OCI-LY1 (cell line): ENCODE results near the gene STAT5B.
"Not testable (repeated sequence)": the region's sequence is repeated elsewhere in the genome, so short reads cannot be mapped to it uniquely, and the experiment has no call there.

Source experiments
- H2AFZ ChIP-seq: fragments of 200-600 bp; sonication (generic), shearing (Covaris generic); 2 replicates; pipeline ENCODE4 v1.6.0; 2014; ENCODE audit warnings: antibody characterized with exemption, mild to moderate bottlenecking, low read length
- H3F3A ChIP-seq: fragments of 200-600 bp; sonication (generic), shearing (Covaris generic); 2 replicates; pipeline ENCODE4 v1.6.0; 2014; ENCODE audit warnings: mild to moderate bottlenecking, antibody characterized with exemption, low read length, moderate library complexity; ENCODE audit not compliant: insufficient read depth
- H3K27ac ChIP-seq: fragments of 200-600 bp; sonication (generic); 2 replicates; pipeline ENCODE4 v1.5.1; 2014; ENCODE audit warnings: low read length, mixed run types, mild to moderate bottlenecking, low read depth; ENCODE audit not compliant: poor library complexity, severe bottlenecking
- H3K27me3 ChIP-seq: fragments of 200-600 bp; sonication (generic); 2 replicates; pipeline ENCODE4 v1.6.0; 2014; ENCODE audit warnings: antibody characterized with exemption, mild to moderate bottlenecking, low read length, moderate library complexity; ENCODE audit not compliant: insufficient read depth
- H3K36me3 ChIP-seq: fragments of 200-600 bp; sonication (generic); 2 replicates; pipeline ENCODE4 v1.6.1; 2014; ENCODE audit warnings: mild to moderate bottlenecking, antibody characterized with exemption, low read length, moderate library complexity, mixed read lengths; ENCODE audit not compliant: insufficient read depth
- H3K4me1 ChIP-seq: fragments of 200-600 bp; sonication (generic); 2 replicates; pipeline ENCODE4 v1.5.1; 2014; ENCODE audit warnings: mild to moderate bottlenecking, low read length, moderate library complexity; ENCODE audit not compliant: insufficient read depth, severe bottlenecking
- H3K4me2 ChIP-seq: fragments of 200-600 bp; sonication (generic), shearing (Covaris generic); 2 replicates; pipeline ENCODE4 v1.6.1; 2014; ENCODE audit warnings: low read length
- H3K4me3 ChIP-seq: fragments of 200-600 bp; sonication (generic); 2 replicates; pipeline ENCODE4 v1.5.1; 2014; ENCODE audit warnings: low read length, low read depth, mild to moderate bottlenecking, mixed read lengths; ENCODE audit not compliant: poor library complexity, severe bottlenecking
- H3K79me2 ChIP-seq: fragments of 200-600 bp; shearing (Covaris generic); 2 replicates; pipeline ENCODE4 v1.6.1; 2016; ENCODE audit warnings: mixed run types, low read length, mixed read lengths; ENCODE audit not compliant: insufficient read depth
- H3K9ac ChIP-seq: fragments of 200-600 bp; sonication (generic), shearing (Covaris generic); 2 replicates; pipeline ENCODE4 v1.6.1; 2014; ENCODE audit warnings: mild to moderate bottlenecking, low read length, mixed read lengths
- H3K9me2 ChIP-seq: fragments of 200-600 bp; sonication (generic), shearing (Covaris generic); 2 replicates; pipeline ENCODE4 v1.6.1; 2014; ENCODE audit warnings: low read depth, mild to moderate bottlenecking, low read length, mixed read lengths
- H3K9me3 ChIP-seq: fragments of 200-600 bp; shearing (Covaris generic); 2 replicates; pipeline ENCODE4 v1.6.1; 2014; ENCODE audit warnings: low read length, mixed read lengths
- H4K20me1 ChIP-seq: fragments of 200-600 bp; sonication (generic), shearing (Covaris generic); 2 replicates; pipeline ENCODE4 v1.6.0; 2016; ENCODE audit warnings: mild to moderate bottlenecking, low read length; ENCODE audit not compliant: insufficient read depth
- CTCF ChIP-seq: fragments of 200-600 bp; sonication (generic), shearing (Covaris generic); IDR thresholded peaks from 2 replicates; pipeline ENCODE4 v1.5.1; 2017; ENCODE audit warnings: mild to moderate bottlenecking, antibody characterized with exemption, low read length, moderate library complexity, mixed read lengths
- EZH2 ChIP-seq: fragments of 200-600 bp; sonication (generic), shearing (Covaris generic); IDR thresholded peaks from 2 replicates; pipeline ENCODE4 v1.8.0; 2017; ENCODE audit warnings: borderline replicate concordance, mixed run types, mild to moderate bottlenecking, antibody characterized with exemption, low read length, moderate library complexity, mixed read lengths

STAT5B gene

GRCh38 chr17:42243493-42243982, 32.7 kb downstream of the STAT5B start:
- Histone ChIP-seq H3K79me2 (no peaks in the 10 kb centered on the region), H3K4me1 (peaks cover 7% of the 10 kb centered on the region), H3K9ac (no peak overlapping the region), H3K4me3 (no peak overlapping the region), H3K27ac (no peak overlapping the region), H4K20me1 (no peaks in the 10 kb centered on the region), H3K9me2 (no peaks in the 10 kb centered on the region), H2AFZ (no peak overlapping the region), H3K9me3 (no peaks in the 10 kb centered on the region), H3K4me2 (no peak overlapping the region), H3K36me3 (no peaks in the 10 kb centered on the region), H3F3A (no peaks in the 10 kb centered on the region), H3K27me3 (no peaks in the 10 kb centered on the region; the same call in 1 of the 2 replicates)
- no peak for TF ChIP-seq EZH2
- no peak for TF ChIP-seq CTCF

- H3K4me3 ChIP-seq = no peak overlapping the region
- H3K9ac ChIP-seq = no peak overlapping the region
- no peaks in the 10 kb centered on the region for H3K9me2 ChIP-seq
- no peaks in the 10 kb centered on the region for H3K36me3 ChIP-seq
- TF ChIP-seq EZH2 (no peak), CTCF (no peak)
- no peak overlapping the region for H3K27ac ChIP-seq
- H3K9me3 ChIP-seq = no peaks in the 10 kb centered on the region
- no peaks in the 10 kb centered on the region; the same call in 1 of the 2 replicates for H3K27me3 ChIP-seq
- no peaks in the 10 kb centered on the region for H3K4me1 ChIP-seq
- H3K4me2 ChIP-seq = no peak overlapping the region
- H2AFZ ChIP-seq = no peak overlapping the region
- H3K79me2 ChIP-seq = no peaks in the 10 kb centered on the region
- no peaks in the 10 kb centered on the region for H3F3A ChIP-seq
- H4K20me1 ChIP-seq = no peaks in the 10 kb centered on the region
Measured at GRCh38 chr17:42241871-42242270, 34.3 kb downstream of the STAT5B start.

- not testable (repeated sequence) for H4K20me1 ChIP-seq, H3K9ac ChIP-seq, H3K27ac ChIP-seq, H3K4me2 ChIP-seq, H3K9me2 ChIP-seq, H3K27me3 ChIP-seq, H3K9me3 ChIP-seq, H3F3A ChIP-seq, H3K4me3 ChIP-seq, H3K36me3 ChIP-seq, H3K4me1 ChIP-seq, H2AFZ ChIP-seq, H3K79me2 ChIP-seq
Measured at GRCh38 chr17:42240863-42241262, 35.3 kb downstream of the STAT5B start.

- H3K4me1 ChIP-seq = no peaks in the 10 kb centered on the region
- H3K27ac ChIP-seq = no peak overlapping the region
- no peak overlapping the region for H3K4me2 ChIP-seq
- no peaks in the 10 kb centered on the region for H3K9me2 ChIP-seq
- TF ChIP-seq EZH2 (no peak), CTCF (no peak)
- H3F3A ChIP-seq = no peaks in the 10 kb centered on the region
- H3K4me3 ChIP-seq = no peak overlapping the region
- H3K27me3 ChIP-seq = no peaks in the 10 kb centered on the region; the same call in 1 of the 2 replicates
- no peaks in the 10 kb centered on the region for H4K20me1 ChIP-seq
- H3K36me3 ChIP-seq = no peaks in the 10 kb centered on the region
- H3K79me2 ChIP-seq = no peaks in the 10 kb centered on the region
- H2AFZ ChIP-seq = no peak overlapping the region
- no peaks in the 10 kb centered on the region for H3K9me3 ChIP-seq
- no peak overlapping the region for H3K9ac ChIP-seq
Measured at GRCh38 chr17:42240201-42240600, 36.0 kb downstream of the STAT5B start.

- H3K79me2 ChIP-seq, H3K9me3 ChIP-seq, H3F3A ChIP-seq, H3K9me2 ChIP-seq, H3K4me1 ChIP-seq, H3K27me3 ChIP-seq, H3K27ac ChIP-seq, H4K20me1 ChIP-seq, H3K36me3 ChIP-seq, H3K9ac ChIP-seq, H2AFZ ChIP-seq, H3K4me2 ChIP-seq, H3K4me3 ChIP-seq: not testable (repeated sequence)
Measured at GRCh38 chr17:42239576-42239975, 36.6 kb downstream of the STAT5B start.
